BLaER1 (cell line): ENCODE data around the gene RAET1G.
"Not testable (repeated sequence)": the region's sequence is repeated elsewhere in the genome, so short reads cannot be mapped to it uniquely, and the experiment has no call there.

Experiments
- H3K27ac ChIP-seq: shearing (Covaris generic); formaldehyde crosslinking; 2 replicates; pipeline ENCODE4 v1.8.1; 2022
- H3K27me3 ChIP-seq: shearing (Covaris generic); formaldehyde crosslinking; 2 replicates; pipeline ENCODE4 v1.8.1; 2022
- H3K36me3 ChIP-seq: shearing (Covaris generic); formaldehyde crosslinking; 2 replicates; pipeline ENCODE4 v1.8.1; 2022
- H3K4me1 ChIP-seq: shearing (Covaris generic); formaldehyde crosslinking; 2 replicates; pipeline ENCODE4 v1.8.1; 2022
- H3K4me2 ChIP-seq: shearing (Covaris generic); formaldehyde crosslinking; 2 replicates; pipeline ENCODE4 v1.8.1; 2022
- H3K4me3 ChIP-seq: shearing (Covaris generic); formaldehyde crosslinking; 2 replicates; pipeline ENCODE4 v1.8.1; 2022
- H3K9ac ChIP-seq: shearing (Covaris generic); formaldehyde crosslinking; 2 replicates; pipeline ENCODE4 v1.8.1; 2022
- H3K9me3 ChIP-seq: shearing (Covaris generic); formaldehyde crosslinking; 2 replicates; pipeline ENCODE4 v1.8.1; 2022
- H4K20me1 ChIP-seq: shearing (Covaris generic); formaldehyde crosslinking; 2 replicates; pipeline ENCODE4 v1.8.1; 2022
- Cebpa-rat ChIP-seq: shearing (Covaris generic); IDR thresholded peaks from 2 replicates; pipeline ENCODE4 v1.8.1; 2022

RAET1G gene, protein sequence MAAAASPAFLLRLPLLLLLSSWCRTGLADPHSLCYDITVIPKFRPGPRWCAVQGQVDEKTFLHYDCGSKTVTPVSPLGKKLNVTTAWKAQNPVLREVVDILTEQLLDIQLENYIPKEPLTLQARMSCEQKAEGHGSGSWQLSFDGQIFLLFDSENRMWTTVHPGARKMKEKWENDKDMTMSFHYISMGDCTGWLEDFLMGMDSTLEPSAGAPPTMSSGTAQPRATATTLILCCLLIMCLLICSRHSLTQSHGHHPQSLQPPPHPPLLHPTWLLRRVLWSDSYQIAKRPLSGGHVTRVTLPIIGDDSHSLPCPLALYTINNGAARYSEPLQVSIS

DNA sequence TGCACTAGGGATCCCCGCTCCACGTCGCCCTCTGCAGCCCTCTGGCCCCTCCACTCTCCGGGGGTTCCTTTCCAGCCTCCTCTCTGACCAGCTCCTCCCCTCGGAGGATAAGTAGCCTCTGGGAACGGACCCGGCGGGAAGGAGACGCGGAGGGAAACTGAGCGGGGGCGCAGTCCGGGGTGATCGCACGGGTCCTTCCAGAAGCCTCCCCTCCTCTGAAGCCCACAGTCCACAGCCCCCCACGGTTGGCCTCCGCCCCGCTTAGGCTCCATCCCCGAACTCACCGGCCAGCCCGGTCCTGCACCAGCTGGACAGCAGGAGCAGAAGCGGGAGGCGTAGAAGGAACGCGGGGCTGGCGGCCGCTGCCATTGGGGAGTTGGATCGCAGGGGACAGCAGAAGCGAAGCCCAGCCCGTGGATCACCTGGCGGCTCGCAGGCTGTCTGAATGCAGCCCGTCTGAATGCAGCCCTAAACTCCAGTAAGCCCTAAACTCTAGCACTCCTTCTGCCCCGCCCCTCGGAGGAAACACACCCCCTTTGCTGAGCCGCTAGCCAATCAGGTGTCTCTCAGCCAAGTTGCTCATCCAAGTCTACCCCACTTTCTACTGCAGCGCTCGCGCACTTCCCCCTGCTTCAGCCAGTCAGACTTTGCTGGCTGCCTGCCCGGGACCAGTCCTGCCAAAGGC is at the start of gene RAET1G:
TSS of gene RAET1G (minus strand) at position 480 of the 685 bp plus-strand sequence. CDS start at position 369, 111 bp downstream.
- TF ChIP-seq Cebpa-rat: no peak
- H3K4me1 ChIP-seq: peaks cover 10% of the 10 kb centered on the region; the same call in 1 of the 2 replicates

DNA sequence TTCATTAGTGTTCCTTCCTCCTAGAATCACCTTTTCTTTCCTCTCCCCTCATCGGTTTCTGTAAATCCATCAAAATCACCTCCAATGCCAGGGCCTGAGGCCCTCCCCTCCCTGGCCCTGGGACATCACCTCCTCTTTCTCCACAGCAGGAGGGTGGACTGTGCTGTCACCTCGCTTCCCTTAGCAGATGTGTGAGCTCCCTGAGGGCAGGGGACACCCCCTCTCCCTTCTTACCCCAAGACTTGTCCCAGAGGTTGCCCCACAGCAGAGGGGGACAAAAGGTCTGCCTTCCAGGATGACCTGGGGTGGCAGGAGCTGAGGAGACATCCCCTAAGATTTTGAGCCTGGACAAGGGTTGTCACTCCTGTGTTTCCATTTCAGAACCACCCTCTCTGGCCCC is 46.7 kb upstream of the RAET1G start:
- Histone ChIP-seq H3K4me3 (no peak overlapping the region), H3K9me3 (no peaks in the 10 kb centered on the region), H3K9ac (no peak overlapping the region), H3K27me3 (peaks cover 57% of the 10 kb centered on the region), H3K4me1 (peaks cover 10% of the 10 kb centered on the region), H3K4me2 (no peak overlapping the region), H3K27ac (no peak overlapping the region), H4K20me1 (peaks cover 20% of the 10 kb centered on the region), H3K36me3 (no peaks in the 10 kb centered on the region)
- TF ChIP-seq Cebpa-rat: no peak

More for the DNA sequence above, at the start of gene RAET1G:
- no peaks in the 10 kb centered on the region for H3K36me3 ChIP-seq
- H3K4me2 ChIP-seq: no peak within 1 kb of the TSS
- peaks cover 79% of the 10 kb centered on the region for H3K27me3 ChIP-seq
- H3K9me3 ChIP-seq: peaks cover 38% of the 10 kb centered on the region
- 0 out of 2 replicates have a peak within 1 kb of the TSS, but pooled peaks have one; percentile 19 for H3K4me3 ChIP-seq
- H3K27ac ChIP-seq: no peak within 1 kb of the TSS
- no peak within 1 kb of the TSS for H3K9ac ChIP-seq
- H4K20me1 ChIP-seq: peaks cover 4% of the 10 kb centered on the region; the same call in 1 of the 2 replicates

DNA sequence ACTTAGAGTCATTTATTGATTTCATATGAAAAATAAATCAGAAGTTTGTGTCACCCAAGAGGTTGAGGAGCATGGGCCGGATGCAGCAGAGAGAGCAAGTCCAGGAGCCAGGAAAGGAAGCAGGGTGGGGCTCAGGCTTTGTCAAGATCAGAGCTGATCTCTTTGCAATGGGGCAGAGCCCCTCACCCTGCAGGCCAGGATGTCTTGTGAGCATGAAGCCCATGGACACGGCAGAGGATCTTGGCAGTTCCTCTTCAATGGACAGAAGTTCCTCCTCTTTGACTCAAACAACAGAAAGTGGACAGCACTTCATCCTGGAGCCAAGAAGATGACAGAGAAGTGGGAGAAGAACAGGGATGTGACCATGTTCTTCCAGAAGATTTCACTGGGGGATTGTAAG is 46.0 kb upstream of the RAET1G start:
- not testable (repeated sequence) for H3K9ac ChIP-seq, H3K36me3 ChIP-seq, H3K4me3 ChIP-seq, H3K4me2 ChIP-seq, H3K27ac ChIP-seq, H3K9me3 ChIP-seq
- H3K4me1 ChIP-seq: peaks cover 17% of the 10 kb centered on the region
- peaks cover 24% of the 10 kb centered on the region for H4K20me1 ChIP-seq
- H3K27me3 ChIP-seq: peaks cover 65% of the 10 kb centered on the region

DNA sequence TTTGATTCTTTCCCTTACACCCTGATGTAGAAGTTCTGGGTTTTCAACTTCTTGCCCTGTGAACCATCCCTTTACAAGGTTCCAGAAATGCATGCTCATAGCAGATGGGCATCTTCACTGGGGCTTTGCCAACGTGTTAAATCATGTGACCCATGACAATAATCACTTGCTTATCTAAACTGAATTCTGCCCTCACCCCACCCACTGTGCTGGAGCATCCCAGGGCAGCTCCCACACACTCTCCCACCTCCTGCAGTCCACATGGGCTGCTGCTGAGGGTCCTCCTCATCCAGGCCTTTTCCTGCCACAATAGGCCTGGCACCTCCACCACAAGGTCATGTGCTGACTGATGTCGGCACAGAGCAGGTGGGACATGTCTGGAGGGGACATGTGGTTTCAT is 45.1 kb upstream of the RAET1G start:
- not testable (repeated sequence) for H3K36me3 ChIP-seq, H3K4me3 ChIP-seq, H3K4me2 ChIP-seq, H3K9me3 ChIP-seq, H3K9ac ChIP-seq, H3K27ac ChIP-seq
- H4K20me1 ChIP-seq: peaks cover 24% of the 10 kb centered on the region
- peaks cover 74% of the 10 kb centered on the region for H3K27me3 ChIP-seq
- H3K4me1 ChIP-seq: peaks cover 22% of the 10 kb centered on the region

DNA sequence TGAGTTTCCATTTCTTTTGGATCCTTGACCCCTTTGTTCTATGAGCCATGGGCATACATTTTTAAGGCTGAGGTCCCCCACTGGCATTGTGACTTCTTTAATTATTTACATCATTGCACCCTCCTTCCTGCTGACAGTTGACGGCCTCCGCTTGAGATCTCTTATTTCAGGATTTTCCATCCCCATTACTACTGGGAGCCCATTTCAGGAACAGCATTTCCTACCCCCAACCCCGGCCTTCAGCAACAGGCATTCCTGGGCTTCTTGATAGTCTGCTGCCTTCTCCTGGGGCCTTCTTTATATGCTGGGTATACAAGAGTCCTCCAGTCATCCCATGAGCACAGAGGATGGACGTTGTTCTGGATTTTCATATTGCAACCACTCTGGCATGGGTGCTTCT is 44.7 kb upstream of the RAET1G start:
- Histone ChIP-seq H3K27me3 (peaks cover 78% of the 10 kb centered on the region), H3K9me3 (no peaks in the 10 kb centered on the region), H3K27ac (no peak overlapping the region), H3K4me1 (peaks cover 25% of the 10 kb centered on the region), H3K36me3 (no peaks in the 10 kb centered on the region), H3K9ac (no peak overlapping the region), H4K20me1 (peaks cover 24% of the 10 kb centered on the region), H3K4me3 (no peak overlapping the region), H3K4me2 (no peak overlapping the region)
- TF ChIP-seq Cebpa-rat: no peak

DNA sequence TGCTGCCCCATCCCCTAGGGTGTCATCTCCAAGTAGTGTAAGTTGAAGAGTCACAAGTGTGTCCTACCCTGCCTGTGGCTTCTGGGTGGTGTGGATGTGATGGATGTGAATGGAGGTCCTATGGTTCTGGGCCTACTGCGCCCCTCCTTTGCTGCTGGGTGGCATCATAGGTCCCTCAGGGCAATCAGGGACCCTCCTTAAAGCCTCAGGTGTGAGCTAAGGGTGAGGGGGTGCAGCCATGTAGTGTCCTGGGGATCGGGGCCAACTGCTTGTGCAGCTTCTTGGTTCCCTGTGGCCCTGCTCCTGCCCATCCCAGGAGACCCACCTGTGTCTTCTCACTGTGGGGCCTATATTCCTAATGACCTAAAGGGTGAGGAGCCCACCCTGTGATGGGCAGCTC is 43.4 kb upstream of the RAET1G start:
- not testable (repeated sequence) for H3K4me2 ChIP-seq, H3K4me3 ChIP-seq, H3K9ac ChIP-seq, H3K27ac ChIP-seq, H3K9me3 ChIP-seq, H3K36me3 ChIP-seq
- H3K27me3 ChIP-seq: peaks cover 87% of the 10 kb centered on the region
- peaks cover 24% of the 10 kb centered on the region for H4K20me1 ChIP-seq
- H3K4me1 ChIP-seq: peaks cover 25% of the 10 kb centered on the region

DNA sequence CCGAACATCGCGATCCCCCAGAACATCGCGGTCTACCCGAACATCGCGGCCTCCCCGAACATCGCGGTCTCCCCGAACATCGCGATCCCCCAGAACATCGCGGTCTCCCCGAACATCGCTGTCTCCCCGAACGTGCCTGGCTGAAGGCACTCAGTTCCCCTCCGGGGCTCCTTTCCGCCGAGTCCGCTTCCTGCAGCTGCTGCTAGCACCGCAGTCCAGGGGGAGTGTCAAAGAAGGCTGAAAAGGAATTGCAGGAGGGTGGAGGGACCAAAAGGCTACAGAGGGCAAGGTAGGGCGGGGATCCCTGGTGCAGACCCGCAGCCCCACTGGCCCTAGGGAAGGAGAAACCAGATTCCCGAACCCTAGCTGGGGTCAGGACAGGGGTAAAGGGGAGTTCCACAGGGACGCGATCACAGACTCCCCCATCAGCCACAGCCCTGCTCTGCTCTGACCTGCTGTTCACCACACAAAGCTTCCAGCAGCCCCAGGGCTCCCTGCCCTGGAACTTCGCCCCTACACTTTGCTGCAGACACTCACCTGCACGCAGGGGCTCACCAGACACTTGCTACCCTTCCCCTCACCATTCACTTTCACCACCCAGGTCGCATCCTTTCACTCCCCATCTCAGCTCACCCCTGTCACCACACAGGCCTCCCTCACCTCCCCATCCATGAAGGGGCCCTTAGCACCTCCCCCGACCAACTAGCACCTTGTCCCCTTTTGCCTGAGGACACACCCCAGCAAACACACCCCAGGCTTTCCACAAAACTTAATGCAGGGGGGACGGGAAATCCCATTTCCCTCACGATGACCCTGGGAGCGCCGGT is 42.5 kb upstream of the RAET1G start:
- H3K27me3 ChIP-seq: peaks cover 90% of the 10 kb centered on the region

DNA sequence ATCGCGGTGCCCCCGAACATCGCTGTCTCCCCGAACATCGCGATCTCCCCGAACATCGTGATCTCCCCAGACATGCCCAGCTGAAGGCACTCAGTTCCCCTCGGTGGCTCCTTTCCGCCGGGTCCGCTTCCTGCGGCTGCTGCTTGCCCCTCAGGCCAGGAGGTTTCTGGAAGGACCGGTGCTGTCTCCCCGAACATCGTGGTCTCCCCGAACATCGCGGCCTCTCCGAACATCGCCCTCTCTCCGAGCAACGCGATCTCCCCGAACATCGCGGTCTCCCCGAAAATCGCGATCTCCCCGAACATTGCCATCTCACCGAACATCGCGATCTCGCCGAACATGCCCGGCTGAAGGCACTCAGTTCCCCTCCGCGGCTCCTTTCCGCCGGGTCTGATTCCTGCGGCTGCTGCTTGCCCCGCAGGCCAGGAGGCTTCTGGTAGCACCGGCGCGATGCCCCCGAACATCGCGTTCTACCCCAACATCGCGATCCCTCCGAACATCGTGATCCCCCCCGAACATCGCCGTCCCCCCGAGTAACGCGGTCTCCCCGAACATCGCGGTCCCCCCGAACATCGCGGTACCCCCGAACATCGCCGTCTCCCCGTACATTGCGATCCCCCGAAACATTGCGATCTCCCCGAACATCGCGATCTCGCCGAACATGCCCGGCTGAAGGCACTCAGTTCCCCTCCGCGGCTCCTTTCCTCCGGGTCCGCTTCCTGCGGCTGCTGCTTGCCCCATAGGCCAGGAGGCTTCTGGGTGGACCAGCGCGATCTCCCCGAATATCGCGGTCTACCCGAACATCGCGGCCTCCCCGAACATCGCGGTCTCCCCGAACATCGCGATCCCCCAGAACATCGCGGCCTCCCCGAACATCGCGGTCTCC is 41.6 kb upstream of the RAET1G start:
- Histone ChIP-seq H3K4me3 (peak overlapping the region; percentile 69), H3K9ac (no peak overlapping the region), H3K9me3 (no peaks in the 10 kb centered on the region), H3K27ac (no peak overlapping the region), H3K27me3 (peaks cover 84% of the 10 kb centered on the region), H3K4me1 (peaks cover 25% of the 10 kb centered on the region), H4K20me1 (peaks cover 24% of the 10 kb centered on the region), H3K36me3 (no peaks in the 10 kb centered on the region), H3K4me2 (peak overlapping the region; percentile 93)
- no peak for TF ChIP-seq Cebpa-rat

More for the DNA sequence above, 42.5 kb upstream of the RAET1G start:
- H3K27ac ChIP-seq: no peak overlapping the region
- no peaks in the 10 kb centered on the region for H3K36me3 ChIP-seq
- no peaks in the 10 kb centered on the region for H3K9me3 ChIP-seq
- H3K4me2 ChIP-seq: peak overlapping the region; percentile 93
- H3K4me3 ChIP-seq: peak overlapping the region; percentile 69
- no peak overlapping the region for H3K9ac ChIP-seq
- H4K20me1 ChIP-seq: peaks cover 24% of the 10 kb centered on the region
- no peak for TF ChIP-seq Cebpa-rat
- H3K4me1 ChIP-seq: peaks cover 25% of the 10 kb centered on the region
